Activated naive CD8-positive, alpha-beta T cell treated with anti-CD3 and anti-CD28 coated beads for 36 hours (primary cell): ENCODE results near the gene NAIF1. TPM values are rescaled to one million over a fixed set of nuclear protein-coding genes. Genes with fewer than 3 reads are reported as not detected.
"Not testable (repeated sequence)": the region's sequence is repeated elsewhere in the genome, so short reads cannot be mapped to it uniquely, and the experiment has no call there.

Source experiments
- DNase-seq: peaks from one replicate; pipeline ENCODE4 v3.0.0; 2021
- H3K27ac Mint-ChIP-seq: one replicate; pipeline ENCODE4 v1.8.0; 2022; ENCODE audit warnings: mild to moderate bottlenecking, moderate library complexity, mixed read lengths
- H3K27me3 Mint-ChIP-seq: one replicate; pipeline ENCODE4 v1.8.0; 2022; ENCODE audit warnings: mild to moderate bottlenecking, mixed read lengths
- H3K36me3 Mint-ChIP-seq: one replicate; pipeline ENCODE4 v1.8.0; 2021; ENCODE audit warnings: mild to moderate bottlenecking, mixed read lengths
- H3K4me1 Mint-ChIP-seq: one replicate; pipeline ENCODE4 v1.8.0; 2021; ENCODE audit warnings: mixed read lengths
- H3K4me3 Mint-ChIP-seq: one replicate; pipeline ENCODE4 v1.8.0; 2022; ENCODE audit warnings: mild to moderate bottlenecking, moderate library complexity, mixed read lengths
- H3K9me3 Mint-ChIP-seq: one replicate; pipeline ENCODE4 v1.8.0; 2022; ENCODE audit warnings: mixed read lengths
- total RNA-seq, 2 experiments: library from RNA; stranded (reverse); gene quantifications; one replicate each; pipeline ENCODE4 v1.2.3, GENCODE V29; 2021

Gene NAIF1, protein sequence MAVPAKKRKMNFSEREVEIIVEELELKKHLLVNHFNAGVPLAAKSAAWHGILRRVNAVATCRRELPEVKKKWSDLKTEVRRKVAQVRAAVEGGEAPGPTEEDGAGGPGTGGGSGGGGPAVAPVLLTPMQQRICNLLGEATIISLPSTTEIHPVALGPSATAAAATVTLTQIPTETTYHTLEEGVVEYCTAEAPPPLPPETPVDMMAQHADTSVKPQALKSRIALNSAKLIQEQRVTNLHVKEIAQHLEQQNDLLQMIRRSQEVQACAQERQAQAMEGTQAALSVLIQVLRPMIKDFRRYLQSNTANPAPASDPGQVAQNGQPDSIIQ
- total RNA-seq, result 10 to 100 TPM; 11.2 to 12.0 TPM

GRCh38 chr9:128066713-128067644, at the start of gene NAIF1:
Gene NAIF1, minus strand, starts transcription at chr9:128067320. Its CDS starts 219 bp downstream, at chr9:128067101.
- H3K27ac Mint-ChIP-seq, result no peak within 1 kb of the TSS
- H3K4me3 Mint-ChIP-seq, result peak within 1 kb of the TSS; percentile 85
- peaks cover 1% of the 10 kb centered on the region for H3K9me3 Mint-ChIP-seq
- peaks cover 25% of the 10 kb centered on the region for H3K36me3 Mint-ChIP-seq
- H3K4me1 Mint-ChIP-seq, result peaks cover 43% of the 10 kb centered on the region
- H3K27me3 Mint-ChIP-seq, result no peaks in the 10 kb centered on the region
- peak; percentile 96 for DNase-seq

GRCh38 chr9:128116104-128117083, 49.3 kb upstream of the NAIF1 start:
- H3K4me1 Mint-ChIP-seq, result peaks cover 8% of the 10 kb centered on the region

GRCh38 chr9:128115187-128116103, 48.3 kb upstream of the NAIF1 start:
- H3K4me1 Mint-ChIP-seq, result peaks cover 8% of the 10 kb centered on the region
- no peak overlapping the region for H3K27ac Mint-ChIP-seq
- no peaks in the 10 kb centered on the region for H3K9me3 Mint-ChIP-seq
- H3K27me3 Mint-ChIP-seq, result no peaks in the 10 kb centered on the region
- DNase-seq, result peak; percentile 24
- peaks cover 9% of the 10 kb centered on the region for H3K36me3 Mint-ChIP-seq
- H3K4me3 Mint-ChIP-seq, result no peak overlapping the region

More at GRCh38 chr9:128116104-128117083, 49.3 kb upstream of the NAIF1 start:
- Mint-ChIP-seq H3K4me3 (no peak overlapping the region), H3K27me3 (no peaks in the 10 kb centered on the region), H3K36me3 (peaks cover 8% of the 10 kb centered on the region), H3K27ac (no peak overlapping the region), H3K9me3 (no peaks in the 10 kb centered on the region)
- DNase-seq, result no peak

DNA sequence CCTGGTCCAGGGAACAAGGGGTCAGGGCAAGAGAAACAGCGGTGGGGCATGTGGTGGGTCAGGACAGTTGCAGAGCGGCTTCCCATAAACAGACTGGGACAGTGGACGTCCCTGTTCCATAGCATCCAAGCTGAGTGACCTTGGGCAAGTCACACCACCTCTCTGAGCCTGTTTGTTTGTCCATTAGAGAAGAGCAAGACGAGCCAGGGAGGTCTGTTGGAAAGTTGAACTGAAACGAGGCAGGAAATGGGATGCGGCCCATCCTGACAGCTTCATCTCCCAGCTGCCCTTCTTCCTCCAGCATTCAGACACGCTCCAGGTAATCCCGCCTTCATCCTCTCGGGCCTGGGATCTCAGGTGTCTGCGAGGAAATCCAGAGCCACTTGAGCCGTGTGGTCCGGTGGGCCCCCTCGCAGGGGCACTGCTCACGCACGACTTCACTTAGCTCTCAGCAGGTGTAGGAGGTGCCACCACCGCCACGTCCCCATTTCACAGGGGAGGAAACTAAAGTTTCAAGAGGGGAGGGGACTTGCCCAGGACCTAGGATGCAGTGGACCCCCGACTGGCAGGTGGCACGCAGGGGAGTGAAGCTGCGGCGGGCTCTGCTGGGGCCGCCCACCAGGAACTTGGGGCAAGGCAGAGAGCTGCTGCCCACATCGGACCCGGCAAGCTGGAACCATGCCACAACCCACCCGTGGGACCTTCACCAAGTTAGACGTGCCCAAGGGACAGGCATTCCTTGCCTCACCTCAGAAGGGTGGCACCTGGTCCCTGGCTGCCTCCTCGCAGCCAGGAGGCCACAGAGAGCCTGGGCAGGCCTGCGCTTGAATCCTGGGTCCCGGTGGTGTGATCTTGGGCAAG, 47.4 kb upstream of the NAIF1 start:
- Mint-ChIP-seq H3K27me3 (no peaks in the 10 kb centered on the region), H3K4me3 (no peak overlapping the region), H3K9me3 (no peaks in the 10 kb centered on the region), H3K4me1 (peaks cover 10% of the 10 kb centered on the region), H3K27ac (no peak overlapping the region), H3K36me3 (peaks cover 12% of the 10 kb centered on the region)
- DNase-seq, result no peak

DNA sequence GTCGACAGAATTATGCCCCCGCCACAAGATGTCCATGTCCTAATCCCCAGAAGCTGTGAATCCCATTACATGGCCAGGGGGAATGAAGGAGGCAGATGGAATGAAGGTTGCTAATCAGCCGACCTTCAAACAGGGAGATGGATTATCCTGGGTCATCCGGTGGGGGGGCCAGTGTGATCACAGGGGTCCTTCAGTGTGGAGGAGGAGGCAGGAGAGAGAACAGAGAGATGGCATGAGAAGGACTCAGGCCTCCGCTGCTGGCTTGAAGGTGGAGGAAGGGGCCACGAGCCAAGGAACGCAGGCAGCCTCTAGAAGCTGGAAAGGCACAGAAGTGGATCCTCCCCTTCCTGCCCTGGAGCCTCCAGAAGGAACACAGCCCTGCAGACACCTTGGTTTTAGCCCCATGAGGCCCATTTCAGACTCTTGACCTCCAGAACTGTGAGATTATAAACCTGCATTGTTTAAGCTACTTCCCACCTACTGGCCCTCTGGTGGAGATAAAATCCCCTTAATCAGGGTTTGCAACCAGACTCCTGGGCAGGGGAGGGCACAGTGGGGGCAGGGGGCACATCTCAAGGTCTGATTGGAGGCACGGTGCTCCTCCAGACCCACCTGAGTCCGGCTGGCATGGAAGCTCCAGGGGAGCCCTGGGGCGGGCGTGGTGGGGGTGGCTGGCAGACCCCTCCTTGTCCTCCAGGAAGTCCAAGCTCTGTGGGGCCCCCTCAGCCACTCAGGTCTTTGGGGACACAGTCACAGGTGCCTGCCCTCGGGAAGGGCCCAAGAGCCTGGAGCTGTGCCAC, 46.6 kb upstream of the NAIF1 start:
- peaks cover 11% of the 10 kb centered on the region for H3K4me1 Mint-ChIP-seq
- no peaks in the 10 kb centered on the region for H3K27me3 Mint-ChIP-seq
- H3K4me3 Mint-ChIP-seq, result no peak overlapping the region
- H3K9me3 Mint-ChIP-seq, result no peaks in the 10 kb centered on the region
- DNase-seq, result no peak
- peaks cover 14% of the 10 kb centered on the region for H3K36me3 Mint-ChIP-seq
- no peak overlapping the region for H3K27ac Mint-ChIP-seq

DNA sequence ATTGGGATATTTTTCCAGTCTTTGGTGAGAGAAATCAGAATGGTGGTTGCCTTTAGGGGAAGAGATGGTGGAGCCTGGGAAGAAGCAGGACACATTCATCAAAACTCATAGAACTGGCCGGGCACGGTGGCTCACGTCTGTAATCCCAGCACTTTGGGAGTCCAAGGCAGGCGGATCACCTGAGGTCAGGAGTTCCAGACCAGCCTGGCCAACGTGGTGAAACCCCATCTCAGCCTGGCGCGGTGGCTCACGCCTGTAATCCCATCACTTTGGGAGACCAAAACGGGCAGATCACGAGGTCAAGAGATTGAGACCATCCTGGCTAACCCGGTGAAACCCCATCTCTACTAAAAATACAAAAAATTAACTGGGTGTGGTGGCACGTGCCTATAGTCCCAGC, 44.6 kb upstream of the NAIF1 start:
- not testable (repeated sequence) for H3K4me1 Mint-ChIP-seq, H3K27me3 Mint-ChIP-seq, H3K9me3 Mint-ChIP-seq, H3K27ac Mint-ChIP-seq, DNase-seq, H3K4me3 Mint-ChIP-seq
- H3K36me3 Mint-ChIP-seq, result peaks cover 20% of the 10 kb centered on the region

GRCh38 chr9:128109050-128109709, 42.1 kb upstream of the NAIF1 start:
- peak overlapping the region; percentile 49 for H3K27ac Mint-ChIP-seq

DNA sequence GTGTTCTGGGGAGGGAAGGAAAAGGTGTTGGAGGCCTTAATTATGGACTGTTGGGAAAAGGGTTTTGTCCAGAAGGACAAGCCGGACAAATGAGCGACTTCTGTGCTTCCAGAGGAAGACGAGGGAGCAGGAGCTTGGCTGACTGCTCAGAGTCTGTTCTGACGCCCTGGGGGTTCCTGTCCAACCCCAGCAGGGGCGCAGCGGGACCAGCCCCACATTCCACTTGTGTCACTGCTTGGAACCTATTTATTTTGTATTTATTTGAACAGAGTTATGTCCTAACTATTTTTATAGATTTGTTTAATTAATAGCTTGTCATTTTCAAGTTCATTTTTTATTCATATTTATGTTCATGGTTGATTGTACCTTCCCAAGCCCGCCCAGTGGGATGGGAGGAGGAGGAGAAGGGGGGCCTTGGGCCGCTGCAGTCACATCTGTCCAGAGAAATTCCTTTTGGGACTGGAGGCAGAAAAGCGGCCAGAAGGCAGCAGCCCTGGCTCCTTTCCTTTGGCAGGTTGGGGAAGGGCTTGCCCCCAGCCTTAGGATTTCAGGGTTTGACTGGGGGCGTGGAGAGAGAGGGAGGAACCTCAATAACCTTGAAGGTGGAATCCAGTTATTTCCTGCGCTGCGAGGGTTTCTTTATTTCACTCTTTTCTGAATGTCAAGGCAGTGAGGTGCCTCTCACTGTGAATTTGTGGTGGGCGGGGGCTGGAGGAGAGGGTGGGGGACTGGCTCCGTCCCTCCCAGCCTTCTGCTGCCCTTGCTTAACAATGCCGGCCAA, 41.3 kb upstream of the NAIF1 start:
- H3K27ac Mint-ChIP-seq, result peak overlapping the region; percentile 42
- no peak overlapping the region for H3K4me3 Mint-ChIP-seq
- H3K27me3 Mint-ChIP-seq, result no peaks in the 10 kb centered on the region
- peaks cover 17% of the 10 kb centered on the region for H3K36me3 Mint-ChIP-seq
- peaks cover 12% of the 10 kb centered on the region for H3K4me1 Mint-ChIP-seq
- H3K9me3 Mint-ChIP-seq, result no peaks in the 10 kb centered on the region
- DNase-seq, result no peak

More at GRCh38 chr9:128109050-128109709, 42.1 kb upstream of the NAIF1 start:
- DNase-seq, result no peak
- Mint-ChIP-seq H3K4me1 (peaks cover 6% of the 10 kb centered on the region), H3K36me3 (peaks cover 18% of the 10 kb centered on the region), H3K27me3 (no peaks in the 10 kb centered on the region), H3K4me3 (no peak overlapping the region), H3K9me3 (no peaks in the 10 kb centered on the region)

- no peaks in the 10 kb centered on the region for H3K27me3 Mint-ChIP-seq
- peaks cover 15% of the 10 kb centered on the region for H3K36me3 Mint-ChIP-seq
- H3K4me3 Mint-ChIP-seq, result no peak overlapping the region
- no peak for DNase-seq
- H3K4me1 Mint-ChIP-seq, result peaks cover 19% of the 10 kb centered on the region
- no peaks in the 10 kb centered on the region for H3K9me3 Mint-ChIP-seq
- peak overlapping the region; percentile 42 for H3K27ac Mint-ChIP-seq
These were observed 40.5 kb upstream of the NAIF1 start for GRCh38 chr9:128107468-128108268.

- Mint-ChIP-seq H3K27me3 (no peaks in the 10 kb centered on the region), H3K4me3 (no peak overlapping the region), H3K9me3 (no peaks in the 10 kb centered on the region), H3K36me3 (peaks cover 16% of the 10 kb centered on the region), H3K27ac (no peak overlapping the region), H3K4me1 (peaks cover 21% of the 10 kb centered on the region)
- no peak for DNase-seq
These were observed 39.9 kb upstream of the NAIF1 start for GRCh38 chr9:128106940-128107467.
